Measurements from ENCODE around the gene PDILT.

GRCh38 chr16:20325005-20325404 is 79.5 kb downstream of the PDILT start:
- no peak for TF ChIP-seq POLR2A (IDR thresholded peaks at IDR 0.05; ENCODE audit: low read depth)
- TF ChIP-seq CTCF (IDR thresholded peaks at IDR 0.05): no peak
- TF ChIP-seq EP300 (IDR thresholded peaks at IDR 0.05): no peak
- TF ChIP-seq POLR2AphosphoS5 (IDR thresholded peaks at IDR 0.05): no peak

Measured in esophagus muscularis mucosa (tissue), 4 donors.